HepG2 (cell line): ENCODE measurements around the gene SLC35F6. TPM values are rescaled to one million over a fixed set of nuclear protein-coding genes. Genes with fewer than 3 reads are reported as not detected.

Experiments used
- ATAC-seq: fragments of 200-7000 bp; cut with Tn5 transposase; 3 replicates; pipeline ENCODE4 v1.9.1; 2020; ENCODE audit warnings: mild to moderate bottlenecking, moderate library complexity
- BruUV-seq: library from RNA; stranded (reverse); fragments of 400-500 nt; replicated peaks from 2 replicates; lab custom pipeline; 2021; lab: Mats Ljungman, UMichigan
- CTCF ChIA-PET: fragments of 300-600 bp; formaldehyde crosslinking; extraction: SDS; loops from one replicate; lab custom pipeline; 2021; ENCODE audit warnings: low total read pairs, inconsistent platforms, low intra/inter-chr PET ratio; lab: Yijun Ruan, JAX
- POLR2A ChIA-PET: fragments of 350-600 bp; sonication (Branson Sonifier 250); formaldehyde crosslinking; loops from one replicate; lab custom pipeline; 2020; ENCODE audit warnings: antibody characterized with exemption, inconsistent platforms; lab: Yijun Ruan, JAX
- DNase-seq: peaks from one replicate; pipeline ENCODE4 v3.0.0-alpha.2; 2015; ENCODE audit warnings: low spot score
- FAIRE-seq: peaks from 3 replicates; lab custom pipeline; 2011; peaks lifted over from hg19 to GRCh38; lab: Jason Lieb, UNC
- H2AFZ ChIP-seq: one replicate; pipeline ENCODE4 v1.6.1; 2011; ENCODE audit warnings: low read length, inconsistent platforms
- H3K27ac ChIP-seq: fragments of 300-600 bp; 3 replicates; pipeline ENCODE4 v1.8.0; 2011; ENCODE audit warnings: mixed run types, mild to moderate bottlenecking, mixed read lengths, low read length, inconsistent platforms; ENCODE audit not compliant: insufficient read depth; ENCODE audit errors: extremely low read length
- H3K27me3 ChIP-seq, 2 experiments: fragments of 200-600 bp in 1 of 2; 2 replicates in 1 of 2; 3 replicates in 1 of 2; pipeline versions ENCODE4 v1.6.0 to v1.8.0; 2011; ENCODE audit warnings: low read length in 2 of 2, mild to moderate bottlenecking in 2 of 2, moderate library complexity in 2 of 2, inconsistent platforms in 1 of 2; ENCODE audit not compliant: insufficient read depth in 2 of 2, control insufficient read depth in 1 of 2
- H3K36me3 ChIP-seq, 2 experiments: fragments of 200-600 bp in 1 of 2; replicated peaks in 1 of 2; 2 replicates in 1 of 2; 3 replicates in 1 of 2; pipeline versions ENCODE4 v1.5.1 to v1.8.0; 2011; ENCODE audit warnings: low read length in 2 of 2, inconsistent platforms in 1 of 2; ENCODE audit not compliant: insufficient read depth in 2 of 2, control insufficient read depth in 1 of 2
- H3K4me1 ChIP-seq: 2 replicates; pipeline ENCODE4 v1.5.1; 2012; ENCODE audit warnings: low read length, inconsistent platforms; ENCODE audit not compliant: insufficient read depth
- H3K4me2 ChIP-seq: 2 replicates; pipeline ENCODE4 v1.6.0; 2011; ENCODE audit warnings: low read depth, low read length, inconsistent platforms
- H3K4me3 ChIP-seq, 3 experiments: fragments of 200-600 bp in 1 of 3; sonication (generic), shearing (Covaris generic) in 1 of 3; replicated peaks in 1 of 3; 2 replicates each; pipeline ENCODE4 v1.5.1; 2011 to 2016; ENCODE audit warnings: low read length in 3 of 3, inconsistent platforms in 2 of 3, low read depth in 2 of 3, mild to moderate bottlenecking in 2 of 3, control low read depth in 1 of 3, mixed read lengths in 1 of 3; ENCODE audit not compliant: insufficient read depth in 1 of 3
- H3K79me2 ChIP-seq: one replicate; pipeline ENCODE4 v1.6.1; 2011; ENCODE audit warnings: low read length, inconsistent platforms; ENCODE audit not compliant: insufficient read depth
- H3K9ac ChIP-seq: 2 replicates; pipeline ENCODE4 v1.6.0; 2011; ENCODE audit warnings: mild to moderate bottlenecking, low read depth, low read length, inconsistent platforms; ENCODE audit not compliant: insufficient read depth
- H3K9me3 ChIP-seq: 2 replicates; pipeline ENCODE4 v1.5.1; 2012; ENCODE audit warnings: mild to moderate bottlenecking, low read length
- H4K20me1 ChIP-seq: 2 replicates; pipeline ENCODE4 v1.6.0; 2011; ENCODE audit warnings: inconsistent platforms, mild to moderate bottlenecking, low read length, moderate library complexity; ENCODE audit not compliant: insufficient read depth
- AGO2 ChIP-seq: fragments of 200-400 bp; formaldehyde crosslinking; optimal IDR thresholded peaks from 2 replicates; pipeline ENCODE3; 2017; ENCODE audit warnings: mild to moderate bottlenecking, low read depth, low read length, moderate library complexity
- CHD4 ChIP-seq: fragments of 200-600 bp; sonication (generic); IDR thresholded peaks from 2 replicates; pipeline ENCODE4 v1.7.0; 2017; ENCODE audit warnings: mild to moderate bottlenecking, low read length, borderline replicate concordance
- EZH2 ChIP-seq: conservative IDR thresholded peaks from 2 replicates; pipeline ENCODE4 v1.6.1; 2012; ENCODE audit warnings: mild to moderate bottlenecking, low read depth, low read length, moderate library complexity
- MYNN ChIP-seq: sonication (generic); formaldehyde crosslinking; IDR thresholded peaks from 2 replicates; pipeline ENCODE4 v1.4.0; 2020; ENCODE audit warnings: mild to moderate bottlenecking, low read depth, missing genetic modification reagents
- SMARCC2 ChIP-seq: fragments of 450-650 bp; IDR thresholded peaks from 2 replicates; pipeline ENCODE4 v1.6.1; 2017; ENCODE audit warnings: antibody characterized with exemption, mild to moderate bottlenecking
- ZNF253 ChIP-seq: sonication (generic); formaldehyde crosslinking; IDR thresholded peaks from 2 replicates; pipeline ENCODE4 v1.8.0; 2022; ENCODE audit warnings: mild to moderate bottlenecking, missing genetic modification reagents, borderline replicate concordance
- ZNF446 ChIP-seq: sonication (generic); formaldehyde crosslinking; IDR thresholded peaks from 2 replicates; pipeline ENCODE4 v1.5.0; 2020; ENCODE audit warnings: mild to moderate bottlenecking, missing genetic modification reagents
- ZNF557 ChIP-seq: sonication (generic); formaldehyde crosslinking; IDR thresholded peaks from 2 replicates; pipeline ENCODE4 v1.4.0; 2020; ENCODE audit warnings: missing genetic modification reagents
- ZNF883 ChIP-seq: sonication (generic); formaldehyde crosslinking; IDR thresholded peaks from 2 replicates; pipeline ENCODE4 v1.5.1; 2020; ENCODE audit warnings: mild to moderate bottlenecking, missing genetic modification reagents; ENCODE audit errors: not compliant biosample characterization
- whole genome bisulfite sequencing: methylation state at CpG from one replicate; pipeline ENCODE4 v1.1.6; 2017; ENCODE audit warnings: low lambda C conversion rate; 5-methylcytosine and 5-hydroxymethylcytosine counted together
- in situ Hi-C: cut with HindIII; loops from 2 replicates; pipeline ENCODE4 v1.10.0; 2017; ENCODE audit warnings: low pct_unique_long_range_greater_than_20kb; ENCODE audit not compliant: extremely low pct_ligation_motif_present
- intact Hi-C: fragments of 100-400 bp; cut with micrococcal nuclease; formaldehyde crosslinking; loops from one replicate; pipeline ENCODE4 v1.10.0; 2022; ENCODE audit not compliant: unreplicated experiment
- polyA plus RNA-seq, 8 experiments: library from polyadenylated mRNA; depleted of rRNA in 3 of 8; stranded (reverse) in 7 of 8; unstranded in 1 of 8; fragments of >200 nt; fragmentation: Illumina TruSeq in 4 of 8; extraction: Trizol in 4 of 8; gene quantifications; 2 replicates each; pipeline versions ENCODE4 v1.2.1 to v1.2.3, GENCODE V29; 2011 to 2016; ENCODE audit warnings: low read depth in 4 of 8, missing spikeins in 1 of 8, mixed read lengths in 1 of 8; ENCODE audit not compliant: insufficient read depth in 1 of 8
- total RNA-seq, 5 experiments: library from RNA; depleted of rRNA; stranded (reverse); fragments of >200 nt; fragmentation: Illumina TruSeq; extraction: Trizol; gene quantifications; 2 replicates each; pipeline ENCODE4 v1.2.3, GENCODE V29; 2016; ENCODE audit warnings: low read depth in 1 of 5

SLC35F6 gene
- total and polyA plus RNA-seq, 2 of the 13 experiments (the other 11 are each of a cell fraction or from before 2014, with no cell fraction given): 15.2 to 21.2 TPM

- no peaks in the 10 kb centered on the region for H3K9me3 ChIP-seq
- peaks cover 21 to 53% of the 10 kb centered on the region in 2 experiments for H3K36me3 ChIP-seq
- no peak overlapping the region for H2AFZ ChIP-seq
- H3K4me2 ChIP-seq: no peak overlapping the region
- no peak overlapping the region for H3K9ac ChIP-seq
- WGBS: 99% methylated on average over 18 of the region's 18 CpGs
- H3K27ac ChIP-seq: no peak overlapping the region
- DNase-seq: no peak
- no TSS peak for BruUV-seq
- no peaks in the 10 kb centered on the region for H3K27me3 ChIP-seq
- POLR2A ChIA-PET: no interaction called here
- no peak for FAIRE-seq
- H3K4me3 ChIP-seq: no peak overlapping the region
- no peaks in the 10 kb centered on the region for H4K20me1 ChIP-seq
- TF ChIP-seq ZNF253 (CRISPR knock-in tag): no peak
- TF ChIP-seq ZNF446 (CRISPR knock-in tag): no peak
- TF ChIP-seq EZH2: no peak
- TF ChIP-seq ZNF883: no peak
- TF ChIP-seq SMARCC2: no peak
- TF ChIP-seq ZNF557: no peak
- no peak for TF ChIP-seq CHD4
- peak; percentile 44 for TF ChIP-seq AGO2
- TF ChIP-seq, all 625 proteins: peak for 1
- CTCF ChIA-PET: no interaction called here
- no peak for ATAC-seq
- peaks cover 1% of the 10 kb centered on the region for H3K4me1 ChIP-seq
- in situ Hi-C loops: no loop called here
- no peaks in the 10 kb centered on the region for H3K79me2 ChIP-seq
- intact Hi-C loops: no loop called here
Observed at GRCh38 chr2:26778098-26778497, 14.0 kb downstream of the SLC35F6 start.

- intact Hi-C loops: no loop called here
- H4K20me1 ChIP-seq: no peaks in the 10 kb centered on the region
- ATAC-seq (no peak), FAIRE-seq (no peak), DNase-seq (no peak)
- H3K4me2 ChIP-seq: no peak overlapping the region
- H3K27ac ChIP-seq: no peak overlapping the region
- 94% methylated on average over 3 of the region's 3 CpGs for WGBS
- TF ChIP-seq MYNN (CRISPR knock-in tag) (no peak), AGO2 (peak; percentile 11)
- no peaks in the 10 kb centered on the region for H3K27me3 ChIP-seq
- H3K9ac ChIP-seq: no peak overlapping the region
- H3K4me1 ChIP-seq: peaks cover 6% of the 10 kb centered on the region
- in situ Hi-C loops: no loop called here
- no peaks in the 10 kb centered on the region for H3K9me3 ChIP-seq
- CTCF ChIA-PET: no interaction called here
- H2AFZ ChIP-seq: no peak overlapping the region
- H3K36me3 ChIP-seq: peaks cover 21 to 53% of the 10 kb centered on the region in 2 experiments
- POLR2A ChIA-PET: no interaction called here
- BruUV-seq: no TSS peak
- no peak overlapping the region for H3K4me3 ChIP-seq
- H3K79me2 ChIP-seq: no peaks in the 10 kb centered on the region
Observed at GRCh38 chr2:26778507-26778906, 14.4 kb downstream of the SLC35F6 start.
